Kidney capillary endothelial cell (primary cell): Measurements from ENCODE around the gene STAT4.

Source experiments
- DNase-seq: peaks from one replicate; pipeline ENCODE4 v3.0.0-alpha.2; 2018; ENCODE audit warnings: low spot score

STAT4 gene

GRCh38 chr2:191150600-191151330, at the start of gene STAT4:
Gene STAT4, minus strand, starts transcription at chr2:191150994. Its CDS starts 2,791 bp downstream, at chr2:191148203.
- DNase-seq, result peak; percentile 37

- DNase-seq, result no peak
Measured at GRCh38 chr2:191199929-191200512, 49.2 kb upstream of the STAT4 start.

GRCh38 chr2:191198271-191198670, 47.5 kb upstream of the STAT4 start:
- DNase-seq, result no peak

GRCh38 chr2:191197096-191197495, 46.3 kb upstream of the STAT4 start:
- DNase-seq, result no peak

GRCh38 chr2:191195021-191195420, 44.2 kb upstream of the STAT4 start:
- DNase-seq, result no peak

- no peak for DNase-seq
Measured at GRCh38 chr2:191190861-191191552, 40.2 kb upstream of the STAT4 start.

- no peak for DNase-seq
Measured at GRCh38 chr2:191190435-191190834, 39.6 kb upstream of the STAT4 start.

- DNase-seq, result no peak
Measured at GRCh38 chr2:191189112-191189635, 38.4 kb upstream of the STAT4 start.

- DNase-seq, result no peak
Measured at GRCh38 chr2:191188550-191189093, 37.8 kb upstream of the STAT4 start.

GRCh38 chr2:191187105-191187829, 36.5 kb upstream of the STAT4 start:
- DNase-seq, result no peak

GRCh38 chr2:191184457-191184856, 33.7 kb upstream of the STAT4 start:
- no peak for DNase-seq

GRCh38 chr2:191183516-191183915, 32.7 kb upstream of the STAT4 start:
- no peak for DNase-seq

- no peak for DNase-seq
Measured at GRCh38 chr2:191183081-191183480, 32.3 kb upstream of the STAT4 start.

- DNase-seq, result no peak
Measured at GRCh38 chr2:191180713-191181112, 29.9 kb upstream of the STAT4 start.

GRCh38 chr2:191180276-191180675, 29.5 kb upstream of the STAT4 start:
- DNase-seq, result no peak

- DNase-seq, result no peak
Measured at GRCh38 chr2:191178806-191179514, 28.2 kb upstream of the STAT4 start.

- no peak for DNase-seq
Measured at GRCh38 chr2:191177751-191178736, 27.2 kb upstream of the STAT4 start.

- no peak for DNase-seq
Measured at GRCh38 chr2:191176801-191177438, 26.1 kb upstream of the STAT4 start.

- DNase-seq, result no peak
Measured at GRCh38 chr2:191176305-191176704, 25.5 kb upstream of the STAT4 start.

GRCh38 chr2:191174442-191174841, 23.6 kb upstream of the STAT4 start:
- no peak for DNase-seq
